Thymus (tissue), 11 donors: ENCODE results near the gene IGF2BP3. TPM values are rescaled to one million over a fixed set of nuclear protein-coding genes. Genes with fewer than 3 reads are reported as not detected.

Experiments
- DNase-seq, 9 donors: peaks; one replicate each; pipeline ENCODE4 v3.0.0-alpha.2; 2013; ENCODE audit warnings: low spot score in 9 of 9, low read depth in 6 of 9, missing footprints in 1 of 9
- H3K27ac ChIP-seq, 2 donors: one replicate each; pipeline ENCODE4 v1.5.1; 2013; ENCODE audit warnings: control low read depth in 1 of 2, low read depth in 1 of 2, low read length in 1 of 2, mild to moderate bottlenecking in 1 of 2, moderate library complexity in 1 of 2
- H3K27me3 ChIP-seq, 2 donors: one replicate each; pipeline ENCODE4 v1.5.1; 2013; ENCODE audit warnings: low read length in 1 of 2; ENCODE audit not compliant: control insufficient read depth in 2 of 2, insufficient read depth in 1 of 2
- H3K36me3 ChIP-seq, 2 donors: one replicate each; pipeline ENCODE4 v1.5.1; 2013; ENCODE audit warnings: low read length in 1 of 2, mild to moderate bottlenecking in 1 of 2, moderate library complexity in 1 of 2; ENCODE audit not compliant: control insufficient read depth in 2 of 2, insufficient read depth in 2 of 2
- H3K4me1 ChIP-seq, 2 donors: one replicate each; pipeline ENCODE4 v1.5.1; 2013; ENCODE audit warnings: low read length in 2 of 2; ENCODE audit not compliant: control insufficient read depth in 2 of 2, insufficient read depth in 2 of 2
- H3K4me3 ChIP-seq, 2 donors: one replicate each; pipeline ENCODE4 v1.5.1; 2013; ENCODE audit warnings: low read length in 2 of 2, control low read depth in 1 of 2, mild to moderate bottlenecking in 1 of 2
- H3K9me3 ChIP-seq, 2 donors: one replicate each; pipeline ENCODE4 v1.5.1; 2013; ENCODE audit warnings: low read length in 1 of 2, mild to moderate bottlenecking in 1 of 2; ENCODE audit not compliant: control insufficient read depth in 2 of 2, insufficient read depth in 1 of 2
- WGBS: extraction: QIAGEN DNeasy Blood & Tissue Kit; methylation state at CpG from one replicate; pipeline ENCODE4 v1.1.7; 2013; 5-methylcytosine and 5-hydroxymethylcytosine counted together
- polyA plus RNA-seq: library from polyadenylated mRNA; stranded (reverse); fragments of 200-250 nt; gene quantifications from one replicate; pipeline ENCODE4 v1.2.3, GENCODE V29; 2013
- total RNA-seq: library from RNA; stranded (reverse); fragments of 120-200 nt; gene quantifications from one replicate; pipeline ENCODE4 v1.2.4, GENCODE V29; 2013
- donor health status: healthy.

IGF2BP3 gene
- total and polyA plus RNA-seq, 2 donors, result 3.4 to 16.5 TPM

DNA sequence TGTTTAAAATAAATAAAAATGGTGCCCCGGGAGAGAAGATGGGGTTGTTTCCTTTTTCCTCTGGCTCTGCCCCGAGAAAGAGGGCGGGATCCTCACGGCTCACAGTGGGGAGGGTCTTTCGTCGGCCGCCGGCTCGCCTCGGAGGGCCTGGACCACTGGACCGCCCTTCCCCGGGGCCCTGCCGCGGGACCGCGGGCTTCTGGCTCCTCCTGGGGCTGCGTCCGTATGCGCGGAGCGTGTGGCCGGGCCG is 3.5 kb upstream of the IGF2BP3 start:
- peak overlapping the region; percentile 18 to 99 for H3K27ac ChIP-seq
- H3K4me1 ChIP-seq, result peaks cover 17 to 19% of the 10 kb centered on the region in 2 donors
- H3K9me3 ChIP-seq, result no peaks in the 10 kb centered on the region
- DNase-seq, result no peak
- H3K27me3 ChIP-seq, result peaks cover 7 to 67% of the 10 kb centered on the region in 2 donors
- no peaks in the 10 kb centered on the region for H3K36me3 ChIP-seq
- peak overlapping the region; percentile 52 to 73 for H3K4me3 ChIP-seq
- 2% methylated on average over 23 of the region's 23 CpGs for WGBS

GRCh38 chr7:23472956-23473843 is 2.9 kb upstream of the IGF2BP3 start:
- H3K9me3 ChIP-seq, result peaks cover 0 to 4% of the 10 kb centered on the region in 2 donors
- H3K27me3 ChIP-seq, result peaks cover 9 to 68% of the 10 kb centered on the region in 2 donors
- H3K4me1 ChIP-seq, result peaks cover 17 to 22% of the 10 kb centered on the region in 2 donors
- peak in 3 of 9 donors; percentile 27 to 62 (median 51) for DNase-seq
- H3K27ac ChIP-seq, result peak overlapping the region; percentile 25 to 99
- peak overlapping the region; percentile 52 to 73 for H3K4me3 ChIP-seq
- 15% methylated on average over 16 of the region's 16 CpGs for WGBS
- H3K36me3 ChIP-seq, result no peaks in the 10 kb centered on the region

DNA sequence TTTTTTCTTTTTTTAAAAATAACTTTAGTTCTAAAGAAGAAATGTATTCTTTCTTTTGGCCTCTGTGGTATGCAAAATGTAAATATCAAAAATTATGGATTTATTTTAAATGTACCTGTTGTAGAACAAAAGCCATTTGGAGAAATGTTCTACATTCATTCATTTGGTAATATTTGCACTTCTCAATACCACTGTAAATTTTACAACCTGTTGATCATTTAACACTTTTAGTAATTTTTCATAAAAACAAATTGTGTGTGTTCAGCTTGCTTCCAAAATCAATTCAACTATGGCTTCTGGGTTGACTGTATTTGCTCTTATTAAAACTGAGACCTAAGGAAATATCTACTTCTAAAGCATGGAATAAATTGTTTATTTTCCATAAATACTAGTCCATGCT is 2.3 kb upstream of the IGF2BP3 start:
- Histone ChIP-seq H3K36me3 (no peaks in the 10 kb centered on the region), H3K27ac (peak overlapping the region in 1 of 2 donors; percentile 99), H3K4me1 (peaks cover 22% of the 10 kb centered on the region in 2 donors), H3K9me3 (peaks cover 0 to 4% of the 10 kb centered on the region in 2 donors), H3K27me3 (peaks cover 10 to 74% of the 10 kb centered on the region in 2 donors), H3K4me3 (peak overlapping the region in 1 of 2 donors; percentile 73)
- DNase-seq, result no peak

GRCh38 chr7:23472046-23472445 is 1.8 kb upstream of the IGF2BP3 start:
- peaks cover 0 to 4% of the 10 kb centered on the region in 2 donors for H3K9me3 ChIP-seq
- peak in 4 of 9 donors; percentile 28 to 79 (median 50) for DNase-seq
- H3K27ac ChIP-seq, result peak overlapping the region in 1 of 2 donors; percentile 99
- WGBS, result 62% methylated on average over 6 of the region's 6 CpGs
- no peaks in the 10 kb centered on the region for H3K36me3 ChIP-seq
- peaks cover 10 to 78% of the 10 kb centered on the region in 2 donors for H3K27me3 ChIP-seq
- H3K4me3 ChIP-seq, result peak overlapping the region in 1 of 2 donors; percentile 73
- H3K4me1 ChIP-seq, result peaks cover 25 to 26% of the 10 kb centered on the region in 2 donors

DNA sequence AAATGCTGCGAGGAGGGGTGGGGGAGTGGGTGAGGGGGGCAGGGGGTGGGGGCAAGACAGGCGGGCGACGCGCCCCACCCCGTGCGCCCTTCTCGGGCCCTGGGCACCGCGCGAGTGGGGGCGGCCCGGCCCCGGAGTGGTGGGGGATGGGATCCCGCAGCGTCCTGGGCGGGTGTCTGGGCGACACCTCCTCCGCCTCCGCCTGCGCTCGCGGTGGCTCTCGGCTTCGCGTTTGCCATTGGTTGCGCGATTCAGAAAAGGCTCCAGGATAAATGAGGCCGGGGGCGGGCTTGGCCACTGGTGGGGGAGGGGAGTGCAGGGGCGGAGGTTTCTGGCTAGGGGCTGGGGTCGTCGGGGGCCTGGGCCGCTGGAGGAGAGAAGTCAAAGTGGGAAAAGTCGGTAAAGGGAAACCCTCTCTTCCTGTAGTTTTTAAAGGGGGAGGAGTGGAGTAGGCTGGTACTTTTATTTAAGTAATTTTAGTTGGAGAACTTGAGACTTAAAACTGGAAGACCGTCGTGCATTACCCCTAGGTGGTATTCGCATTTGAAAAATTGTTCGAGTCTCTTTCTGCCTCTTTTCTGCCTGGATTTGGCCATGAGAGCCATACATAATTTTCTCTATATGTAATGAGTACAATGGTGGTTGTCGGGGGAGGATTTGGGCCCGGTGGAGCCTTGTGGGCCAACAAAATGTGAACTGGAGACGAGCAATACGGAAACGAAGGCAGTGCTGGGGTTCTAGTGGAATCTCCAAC is 992 bp upstream of the IGF2BP3 start:
- 3% methylated on average over 44 of the region's 44 CpGs for WGBS
- peak overlapping the region; percentile 70 to 99 for H3K27ac ChIP-seq
- H3K27me3 ChIP-seq, result peaks cover 10 to 73% of the 10 kb centered on the region in 2 donors
- H3K36me3 ChIP-seq, result no peaks in the 10 kb centered on the region
- peaks cover 25 to 26% of the 10 kb centered on the region in 2 donors for H3K4me1 ChIP-seq
- peak in 6 of 9 donors; percentile 82 to 96 (median 88) for DNase-seq
- peak overlapping the region; percentile 60 to 73 for H3K4me3 ChIP-seq
- peaks cover 0 to 4% of the 10 kb centered on the region in 2 donors for H3K9me3 ChIP-seq

- H3K36me3 ChIP-seq, result no peaks in the 10 kb centered on the region
- WGBS, result 2% methylated on average over 18 of the region's 18 CpGs
- peak overlapping the region; percentile 52 to 99 for H3K27ac ChIP-seq
- H3K4me1 ChIP-seq, result peaks cover 25 to 32% of the 10 kb centered on the region in 2 donors
- peaks cover 10 to 77% of the 10 kb centered on the region in 2 donors for H3K27me3 ChIP-seq
- no peak for DNase-seq
- H3K9me3 ChIP-seq, result peaks cover 0 to 4% of the 10 kb centered on the region in 2 donors
- peak overlapping the region; percentile 60 to 73 for H3K4me3 ChIP-seq
Observed at GRCh38 chr7:23469961-23470250, 385 bp downstream of the IGF2BP3 start.

GRCh38 chr7:23469150-23469960 is 936 bp downstream of the IGF2BP3 start:
- peak in 3 of 9 donors; percentile 50 to 72 (median 56) for DNase-seq
- Histone ChIP-seq H3K36me3 (no peaks in the 10 kb centered on the region), H3K27ac (peak overlapping the region; percentile 52 to 99), H3K4me1 (peaks cover 20 to 29% of the 10 kb centered on the region in 2 donors), H3K4me3 (peak overlapping the region; percentile 60 to 73), H3K27me3 (peaks cover 7 to 73% of the 10 kb centered on the region in 2 donors), H3K9me3 (peaks cover 0 to 4% of the 10 kb centered on the region in 2 donors)
- WGBS, result under 1% methylated on average over 91 of the region's 91 CpGs

- peak in 2 of 9 donors; percentile 31 to 36 for DNase-seq
- Histone ChIP-seq H3K36me3 (no peaks in the 10 kb centered on the region), H3K27me3 (peaks cover 6 to 70% of the 10 kb centered on the region in 2 donors), H3K4me1 (peaks cover 16 to 28% of the 10 kb centered on the region in 2 donors), H3K4me3 (peak overlapping the region; percentile 60 to 73), H3K9me3 (peaks cover 0 to 4% of the 10 kb centered on the region in 2 donors), H3K27ac (peak overlapping the region; percentile 42 to 71)
- WGBS, result 2% methylated on average over 48 of the region's 48 CpGs
Observed at GRCh38 chr7:23468526-23469149, 1.7 kb downstream of the IGF2BP3 start.
